Heart left ventricle (tissue), 16 donors: ENCODE data around the gene SCGB3A2. TPM values are rescaled to one million over a fixed set of nuclear protein-coding genes. Genes with fewer than 3 reads are reported as not detected.

Source experiments
- ATAC-seq, 4 donors: fragments of 200-7000 bp; cut with Tn5 transposase; one replicate each; pipeline ENCODE4 v1.9.1; 2020 to 2022; ENCODE audit warnings: moderate library complexity in 4 of 4, mild to moderate bottlenecking in 3 of 4, moderate number of reproducible peaks in 1 of 4
- DNase-seq, 5 donors: peaks; one replicate each; pipeline ENCODE4 v3.0.0-alpha.2; 2020
- H3K27ac ChIP-seq, 12 donors: fragments of 200-600 bp; sonication (generic) in 4 of 12; one replicate each; pipeline versions ENCODE4 v1.5.0 to v1.8.0; 2016 to 2022; ENCODE audit warnings: mild to moderate bottlenecking in 2 of 12
- H3K27me3 ChIP-seq, 9 donors: fragments of 200-600 bp; sonication (generic) in 2 of 9; one replicate each; pipeline versions ENCODE4 v1.5.1 to v1.8.0; 2016 to 2022; ENCODE audit warnings: mild to moderate bottlenecking in 3 of 9
- H3K36me3 ChIP-seq, 9 donors: fragments of 200-600 bp; sonication (generic) in 2 of 9; one replicate each; pipeline versions ENCODE4 v1.5.0 to v1.8.0; 2018 to 2022; ENCODE audit warnings: mild to moderate bottlenecking in 2 of 9
- H3K4me1 ChIP-seq, 12 donors: fragments of 200-600 bp; sonication (generic) in 4 of 12; one replicate each; pipeline versions ENCODE4 v1.5.0 to v1.8.0; 2016 to 2022; ENCODE audit warnings: mild to moderate bottlenecking in 3 of 12
- H3K4me3 ChIP-seq, 12 donors: fragments of 200-600 bp; sonication (generic) in 4 of 12; one replicate each; pipeline versions ENCODE4 v1.5.0 to v1.8.0; 2017 to 2022; ENCODE audit warnings: mild to moderate bottlenecking in 9 of 12, moderate library complexity in 4 of 12
- H3K9me3 ChIP-seq, 12 donors: fragments of 200-600 bp; sonication (generic) in 4 of 12; one replicate each; pipeline versions ENCODE4 v1.5.0 to v1.8.0; 2016 to 2022; ENCODE audit warnings: mild to moderate bottlenecking in 1 of 12
- CTCF ChIP-seq, 12 donors: fragments of 200-600 bp; sonication (generic) in 4 of 12; IDR thresholded peaks; one replicate each; pipeline versions ENCODE4 v1.5.0 to v1.8.0; 2018 to 2022; ENCODE audit warnings: antibody characterized with exemption in 12 of 12, mild to moderate bottlenecking in 5 of 12
- POLR2A ChIP-seq, 2 donors: fragments of 450-650 bp; IDR thresholded peaks; one replicate each; pipeline ENCODE4 v1.6.1; 2017; ENCODE audit warnings: antibody characterized with exemption in 2 of 2, mild to moderate bottlenecking in 2 of 2, moderate library complexity in 2 of 2
- WGBS, 4 donors: extraction: QIAGEN DNeasy Blood & Tissue Kit in 2 of 4; methylation state at CpG; one replicate each; pipeline versions ENCODE4 v1.1.5 to v1.1.7; 2013 to 2018; 5-methylcytosine and 5-hydroxymethylcytosine counted together
- intact Hi-C, 10 donors: fragments of 100-400 bp; cut with DNase I; formaldehyde crosslinking; loops; one replicate each; pipeline versions ENCODE4 v1.11.1 to v1.14.2; 2022
- polyA plus RNA-seq, 2 donors: library from polyadenylated mRNA; stranded (reverse); fragments of 200-250 nt; gene quantifications; one replicate each; pipeline ENCODE4 v1.2.3, GENCODE V29; 2013
- total RNA-seq, 9 donors: library from RNA; depleted of rRNA in 2 of 9; stranded (reverse); fragments of >200 nt in 2 of 9; fragmentation: NEBNext Ultra II Directional in 3 of 9; extraction: Animal tissue kit (Norgen Biotek cat#: 25700) in 3 of 9; gene quantifications; one replicate each; pipeline versions ENCODE4 v1.1.0 to v1.2.4, GENCODE V29; 2016 to 2023
- donor health status: ischemic (EF 13 %, LVEDD 7.1; RV severe dilation, severe dysfunction).
- donor health status: healthy with polysubstance abuse.
- donor health status: DM: no; HTN: yes; CAD: no.
- donor health status: DM: no; HTN: no; CAD: no.
- donor health status: ischemic (EF 25% LVEDD 6.9; RV normal size, moderate dysfunction).
- donor health status: ischemic (EF 25% LVEDD 5.7; RV mildly dilated, moderate dysfunction).
- donor health status: healthy.
- donor health status: DM: yes; HTN: yes; CAD: no.
- donor health status: ischemic (EF 35%, LVEDD 5.7; RV mildly dilated, moderate dysfunction).
- donor health status: nonischemic (EF 11% LVEDD 7.7; RV severe dilation, severe dysfunction).
- donor health status: DM: yes; HTN: yes; CAD: no.
- donor health status: PGD.
- donor health status: ischemic (EF 29% LVEDD 5.4; RV normal size, mild dysfunction).
- donor health status: nonischemic (EF 23%, LVEDD 6.1; RV moderate dilation, normal function).

The SCGB3A2 gene
- total and polyA plus RNA-seq, 11 donors, result 0.30 TPM; not detected in 10

GRCh38 chr5:147918899-147919298 lies 40.4 kb downstream of the SCGB3A2 start:
- Histone ChIP-seq H3K27ac (no peak overlapping the region), H3K9me3 (no peaks in the 10 kb centered on the region), H3K36me3 (no peaks in the 10 kb centered on the region), H3K4me1 (no peaks in the 10 kb centered on the region), H3K27me3 (no peaks in the 10 kb centered on the region), H3K4me3 (no peak overlapping the region)
- ATAC-seq (no peak), DNase-seq (no peak)
- TF ChIP-seq POLR2A (IDR thresholded peaks at IDR 0.05) (no peak), CTCF (IDR thresholded peaks at IDR 0.05) (no peak)
- 62 to 80% (median 73%) methylated on average over 3 of the region's 3 CpGs for WGBS, 4 donors
- intact Hi-C loops, result no loop called here

- Histone ChIP-seq H3K4me1 (no peaks in the 10 kb centered on the region), H3K27ac (no peak overlapping the region), H3K36me3 (no peaks in the 10 kb centered on the region), H3K9me3 (no peaks in the 10 kb centered on the region), H3K27me3 (no peaks in the 10 kb centered on the region), H3K4me3 (no peak overlapping the region)
- ATAC-seq, result no peak
- WGBS, 4 donors, result 86 to 89% (median 88%) methylated on average over 4 of the region's 4 CpGs
- TF ChIP-seq POLR2A (IDR thresholded peaks at IDR 0.05) (no peak), CTCF (IDR thresholded peaks at IDR 0.05) (no peak)
- DNase-seq, result no peak
- intact Hi-C loops, result no loop called here
Observed at GRCh38 chr5:147920420-147921030, 42.0 kb downstream of the SCGB3A2 start.

GRCh38 chr5:147921136-147921535 lies 42.6 kb downstream of the SCGB3A2 start:
- Histone ChIP-seq H3K9me3 (no peaks in the 10 kb centered on the region), H3K4me1 (no peaks in the 10 kb centered on the region), H3K4me3 (no peak overlapping the region), H3K27me3 (no peaks in the 10 kb centered on the region), H3K36me3 (no peaks in the 10 kb centered on the region), H3K27ac (no peak overlapping the region)
- intact Hi-C loops, result no loop called here
- no peak for TF ChIP-seq POLR2A (IDR thresholded peaks at IDR 0.05)
- TF ChIP-seq CTCF (IDR thresholded peaks at IDR 0.05), result no peak
- WGBS, 4 donors, result 67 to 76% (median 69%) methylated on average over 2 of the region's 2 CpGs
- ATAC-seq (no peak), DNase-seq (no peak)

GRCh38 chr5:147925020-147925419 lies 46.5 kb downstream of the SCGB3A2 start:
- Histone ChIP-seq H3K27ac (no peak overlapping the region), H3K4me1 (no peaks in the 10 kb centered on the region), H3K27me3 (no peaks in the 10 kb centered on the region), H3K9me3 (no peaks in the 10 kb centered on the region), H3K36me3 (no peaks in the 10 kb centered on the region), H3K4me3 (no peak overlapping the region)
- no peak for DNase-seq
- TF ChIP-seq CTCF (IDR thresholded peaks at IDR 0.05) (no peak), POLR2A (IDR thresholded peaks at IDR 0.05) (no peak)
- WGBS, 4 donors, result 75 to 89% (median 80%) methylated on average over 4 of the region's 4 CpGs
- intact Hi-C loops, result no loop called here
- ATAC-seq, result no peak
